Stomach (tissue), 4 donors: ENCODE measurements around the gene LCN6.

Experiments used
- POLR2A ChIP-seq, 4 donors: fragments of 450-650 bp; IDR thresholded peaks; one replicate each; pipeline ENCODE4 v1.6.1; 2016; ENCODE audit warnings: antibody characterized with exemption in 4 of 4, control low read depth in 2 of 4, mild to moderate bottlenecking in 1 of 4, moderate library complexity in 1 of 4
- TF ChIP-seq, protein P1 (sequence below), 7 experiments: fragments of 450-650 bp in 4 of 7; fragments of 200-600 bp in 3 of 7; sonication (generic) in 3 of 7; IDR thresholded peaks; one replicate each; pipeline ENCODE4 v1.5.1; 2016 to 2019; ENCODE audit warnings: antibody characterized with exemption in 7 of 7, control low read depth in 2 of 7, mild to moderate bottlenecking in 1 of 7

- no peak for TF ChIP-seq POLR2A (IDR thresholded peaks at IDR 0.05)
- TF ChIP-seq, protein P1, sequence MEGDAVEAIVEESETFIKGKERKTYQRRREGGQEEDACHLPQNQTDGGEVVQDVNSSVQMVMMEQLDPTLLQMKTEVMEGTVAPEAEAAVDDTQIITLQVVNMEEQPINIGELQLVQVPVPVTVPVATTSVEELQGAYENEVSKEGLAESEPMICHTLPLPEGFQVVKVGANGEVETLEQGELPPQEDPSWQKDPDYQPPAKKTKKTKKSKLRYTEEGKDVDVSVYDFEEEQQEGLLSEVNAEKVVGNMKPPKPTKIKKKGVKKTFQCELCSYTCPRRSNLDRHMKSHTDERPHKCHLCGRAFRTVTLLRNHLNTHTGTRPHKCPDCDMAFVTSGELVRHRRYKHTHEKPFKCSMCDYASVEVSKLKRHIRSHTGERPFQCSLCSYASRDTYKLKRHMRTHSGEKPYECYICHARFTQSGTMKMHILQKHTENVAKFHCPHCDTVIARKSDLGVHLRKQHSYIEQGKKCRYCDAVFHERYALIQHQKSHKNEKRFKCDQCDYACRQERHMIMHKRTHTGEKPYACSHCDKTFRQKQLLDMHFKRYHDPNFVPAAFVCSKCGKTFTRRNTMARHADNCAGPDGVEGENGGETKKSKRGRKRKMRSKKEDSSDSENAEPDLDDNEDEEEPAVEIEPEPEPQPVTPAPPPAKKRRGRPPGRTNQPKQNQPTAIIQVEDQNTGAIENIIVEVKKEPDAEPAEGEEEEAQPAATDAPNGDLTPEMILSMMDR (IDR thresholded peaks at IDR 0.05): no peak
Measured at GRCh38 chr9:136705564-136705963, 42.8 kb downstream of the LCN6 start.
